Stimulated activated CD4-positive, alpha-beta T cell treated with anti-CD3 and anti-CD28 coated beads, Interleukin-1b, Interleukin-23, amount 100 ng/mL, for 24 hours (primary cell): ENCODE results near the gene EEF1AKMT1.
A peak's percentile ranks its signal among the peaks of the same experiment; 100 is the strongest.

ENCODE experiments used
- DNase-seq, 4 experiments: peaks; one replicate each; pipeline ENCODE4 v3.0.0-alpha.2; 2020; ENCODE audit warnings: low read depth in 4 of 4, low spot score in 1 of 4

The EEF1AKMT1 gene

GRCh38 chr13:20773194-20774080 lies at the start of gene EEF1AKMT1:
TSS of gene EEF1AKMT1 (minus strand) at chr13:20773961. CDS start at chr13:20757598, 16,363 bp downstream.
- DNase-seq = peak; percentile 89 to 95 (median 90)

GRCh38 chr13:20823071-20823470 lies 49.3 kb upstream of the EEF1AKMT1 start:
- no peak for DNase-seq

GRCh38 chr13:20822406-20822805 lies 48.6 kb upstream of the EEF1AKMT1 start:
- DNase-seq = no peak

- no peak for DNase-seq
Observed at GRCh38 chr13:20819715-20820114, 46.0 kb upstream of the EEF1AKMT1 start.

- DNase-seq = no peak
Observed at GRCh38 chr13:20815464-20815863, 41.7 kb upstream of the EEF1AKMT1 start.

GRCh38 chr13:20814224-20814910 lies 40.6 kb upstream of the EEF1AKMT1 start:
- no peak for DNase-seq

GRCh38 chr13:20812890-20813289 lies 39.1 kb upstream of the EEF1AKMT1 start:
- DNase-seq = no peak

- DNase-seq = no peak
Observed at GRCh38 chr13:20810808-20811207, 37.0 kb upstream of the EEF1AKMT1 start.

GRCh38 chr13:20808874-20809273 lies 35.1 kb upstream of the EEF1AKMT1 start:
- no peak for DNase-seq

- DNase-seq = no peak
Observed at GRCh38 chr13:20803180-20803965, 29.6 kb upstream of the EEF1AKMT1 start.

- no peak for DNase-seq
Observed at GRCh38 chr13:20801707-20802106, 27.9 kb upstream of the EEF1AKMT1 start.

- DNase-seq = no peak
Observed at GRCh38 chr13:20799726-20800416, 26.1 kb upstream of the EEF1AKMT1 start.

GRCh38 chr13:20798027-20798426 lies 24.3 kb upstream of the EEF1AKMT1 start:
- DNase-seq = no peak

- DNase-seq = no peak
Observed at GRCh38 chr13:20796791-20797508, 23.2 kb upstream of the EEF1AKMT1 start.

GRCh38 chr13:20789665-20790064 lies 15.9 kb upstream of the EEF1AKMT1 start:
- DNase-seq = no peak

GRCh38 chr13:20788312-20788711 lies 14.6 kb upstream of the EEF1AKMT1 start:
- DNase-seq = no peak

GRCh38 chr13:20787180-20787579 lies 13.4 kb upstream of the EEF1AKMT1 start:
- DNase-seq = no peak

- DNase-seq = no peak
Observed at GRCh38 chr13:20782116-20782708, 8.5 kb upstream of the EEF1AKMT1 start.

GRCh38 chr13:20780317-20780716 lies 6.6 kb upstream of the EEF1AKMT1 start:
- DNase-seq = no peak

- no peak for DNase-seq
Observed at GRCh38 chr13:20779405-20779804, 5.6 kb upstream of the EEF1AKMT1 start.
